H9 (cell line): ENCODE results near the gene ERC1. TPM values are rescaled to one million over a fixed set of nuclear protein-coding genes. Genes with fewer than 3 reads are reported as not detected.
A peak's percentile ranks its signal among the peaks of the same experiment; 100 is the strongest.

Source experiments
- DNase-seq: peaks from one replicate; pipeline ENCODE4 v3.0.0-alpha.2; 2017
- H2AFZ ChIP-seq: one replicate; pipeline ENCODE4 v1.6.1; 2013; ENCODE audit warnings: mild to moderate bottlenecking, low read length, control low read depth, moderate library complexity
- H2AK5ac ChIP-seq: 2 replicates; pipeline ENCODE4 v1.6.1; 2013; ENCODE audit warnings: low read length, control low read depth, mixed read lengths; ENCODE audit not compliant: insufficient read length
- H2BK120ac ChIP-seq: one replicate; pipeline ENCODE4 v1.6.1; 2013; ENCODE audit warnings: low read depth, mild to moderate bottlenecking, low read length, control low read depth, inconsistent platforms; ENCODE audit not compliant: poor library complexity, severe bottlenecking
- H2BK12ac ChIP-seq: 2 replicates; pipeline ENCODE4 v1.6.1; 2013; ENCODE audit warnings: low read length, control low read depth, mixed read lengths, low read depth; ENCODE audit not compliant: insufficient read length
- H2BK15ac ChIP-seq: 2 replicates; pipeline ENCODE4 v1.6.1; 2013; ENCODE audit warnings: low read depth, low read length, control low read depth
- H2BK20ac ChIP-seq: one replicate; pipeline ENCODE4 v1.6.1; 2013; ENCODE audit warnings: low read depth, mild to moderate bottlenecking, low read length, control low read depth, inconsistent platforms; ENCODE audit not compliant: poor library complexity, severe bottlenecking
- H2BK5ac ChIP-seq: 2 replicates; pipeline ENCODE4 v1.6.1; 2013; ENCODE audit warnings: low read length, control low read depth, mixed read lengths; ENCODE audit not compliant: insufficient read length
- H3K14ac ChIP-seq: 2 replicates; pipeline ENCODE4 v1.6.1; 2013; ENCODE audit warnings: low read length, control low read depth; ENCODE audit not compliant: insufficient read depth
- H3K18ac ChIP-seq: 2 replicates; pipeline ENCODE4 v1.6.1; 2013; ENCODE audit warnings: low read depth, mild to moderate bottlenecking, mixed read lengths, low read length, control low read depth; ENCODE audit not compliant: insufficient read length
- H3K23ac ChIP-seq: 2 replicates; pipeline ENCODE4 v1.6.1; 2013; ENCODE audit warnings: low read length, control low read depth, mixed read lengths, low read depth; ENCODE audit not compliant: insufficient read length
- H3K23me2 ChIP-seq: 2 replicates; pipeline ENCODE4 v1.6.1; 2013; ENCODE audit warnings: low read depth, mild to moderate bottlenecking, mixed read lengths, low read length, control low read depth; ENCODE audit not compliant: insufficient read length, poor library complexity, severe bottlenecking
- H3K27ac ChIP-seq: 2 replicates; pipeline ENCODE4 v1.5.1; 2013; ENCODE audit warnings: low read length, control low read depth, mixed read lengths, low read depth; ENCODE audit not compliant: insufficient read length
- H3K27me3 ChIP-seq: 2 replicates; pipeline ENCODE4 v1.6.1; 2013; ENCODE audit warnings: low read length, control low read depth, inconsistent platforms; ENCODE audit not compliant: insufficient read depth
- H3K4ac ChIP-seq: 2 replicates; pipeline ENCODE4 v1.6.1; 2013; ENCODE audit warnings: low read depth, mild to moderate bottlenecking, control low read depth, inconsistent platforms, low read length, moderate library complexity
- H3K4me1 ChIP-seq: 2 replicates; pipeline ENCODE4 v1.6.1; 2013; ENCODE audit warnings: low read length, control low read depth, inconsistent platforms; ENCODE audit not compliant: insufficient read depth
- H3K4me2 ChIP-seq: 2 replicates; pipeline ENCODE4 v1.6.1; 2013; ENCODE audit warnings: low read length, control low read depth, mixed read lengths; ENCODE audit not compliant: insufficient read length, insufficient read depth
- H3K56ac ChIP-seq: 2 replicates; pipeline ENCODE4 v1.6.1; 2013; ENCODE audit warnings: low read depth, mild to moderate bottlenecking, mixed read lengths, low read length, control low read depth; ENCODE audit not compliant: insufficient read length
- H3K79me1 ChIP-seq: 2 replicates; pipeline ENCODE4 v1.6.1; 2013; ENCODE audit warnings: low read depth, mild to moderate bottlenecking, moderate library complexity, low read length, control low read depth, inconsistent platforms; ENCODE audit not compliant: insufficient read depth, poor library complexity, severe bottlenecking
- H3K79me2 ChIP-seq: 2 replicates; pipeline ENCODE4 v1.6.1; 2013; ENCODE audit warnings: low read length, control low read depth, inconsistent platforms; ENCODE audit not compliant: insufficient read depth
- H3K9ac ChIP-seq: 2 replicates; pipeline ENCODE4 v1.6.1; 2013; ENCODE audit warnings: low read length, control low read depth, mixed read lengths; ENCODE audit not compliant: insufficient read length; ENCODE audit errors: extremely low read depth
- H3K9me3 ChIP-seq: one replicate; pipeline ENCODE4 v1.6.1; 2013; ENCODE audit warnings: low read depth, low read length, inconsistent platforms; ENCODE audit not compliant: control insufficient read depth
- H3T11ph ChIP-seq: one replicate; pipeline ENCODE4 v1.6.1; 2013; ENCODE audit warnings: mild to moderate bottlenecking, low read length, control low read depth, inconsistent platforms
- H4K20me1 ChIP-seq: one replicate; pipeline ENCODE4 v1.6.1; 2013; ENCODE audit not compliant: control insufficient read depth, insufficient read length, insufficient read depth
- H4K5ac ChIP-seq: 2 replicates; pipeline ENCODE4 v1.6.1; 2013; ENCODE audit warnings: low read depth, mild to moderate bottlenecking, mixed read lengths, low read length, control low read depth; ENCODE audit not compliant: insufficient read length
- H4K8ac ChIP-seq: replicated peaks from 2 replicates; pipeline ENCODE4 v1.6.1; 2013; ENCODE audit warnings: low read length, control low read depth, mixed read lengths, low read depth; ENCODE audit not compliant: insufficient read length
- H4K91ac ChIP-seq: 2 replicates; pipeline ENCODE4 v1.6.1; 2013; ENCODE audit warnings: low read depth, mild to moderate bottlenecking, moderate library complexity, mixed read lengths, low read length, control low read depth; ENCODE audit not compliant: insufficient read length
- H3K27ac Mint-ChIP-seq, 3 experiments: 2 replicates in 2 of 3; 3 replicates in 1 of 3; pipeline ENCODE4 v1.8.0; 2020 to 2021; ENCODE audit warnings: mixed read lengths in 3 of 3, mild to moderate bottlenecking in 1 of 3, moderate library complexity in 1 of 3
- H3K27me3 Mint-ChIP-seq: 2 replicates; pipeline ENCODE4 v1.8.0; 2021; ENCODE audit warnings: low read depth, mild to moderate bottlenecking, moderate library complexity, mixed read lengths
- H3K36me3 Mint-ChIP-seq, 3 experiments: 2 replicates in 2 of 3; 3 replicates in 1 of 3; pipeline ENCODE4 v1.8.0; 2020 to 2021; ENCODE audit warnings: low read depth in 3 of 3, mixed read lengths in 3 of 3; ENCODE audit not compliant: insufficient read depth in 1 of 3
- H3K4me1 Mint-ChIP-seq, 2 experiments: 2 replicates each; pipeline ENCODE4 v1.8.0; 2020; ENCODE audit warnings: mixed read lengths in 2 of 2
- H3K4me3 Mint-ChIP-seq, 2 experiments: 2 replicates in 1 of 2; 3 replicates in 1 of 2; pipeline ENCODE4 v1.8.0; 2020 to 2021; ENCODE audit warnings: mild to moderate bottlenecking in 2 of 2, mixed read lengths in 2 of 2, moderate library complexity in 1 of 2
- H3K9me3 Mint-ChIP-seq, 2 experiments: 2 replicates in 1 of 2; 3 replicates in 1 of 2; pipeline ENCODE4 v1.8.0; 2020; ENCODE audit warnings: mild to moderate bottlenecking in 2 of 2, mixed read lengths in 2 of 2, moderate library complexity in 1 of 2
- CTCF ChIP-seq: fragments of 200-600 bp; sonication (generic); conservative IDR thresholded peaks from 3 replicates; pipeline ENCODE4 v1.8.0; 2021; ENCODE audit warnings: antibody characterized with exemption, mild to moderate bottlenecking
- WGBS: extraction: QIAGEN DNeasy Blood & Tissue Kit; methylation state at CpG from one replicate; pipeline ENCODE4 v1.1.7; 2013; ENCODE audit warnings: missing lambda C conversion rate, low lambda C conversion rate, mixed read lengths; ENCODE audit not compliant: insufficient read length; ENCODE audit errors: extremely low coverage; 5-methylcytosine and 5-hydroxymethylcytosine counted together
- total RNA-seq: library from RNA; stranded (reverse); gene quantifications from 2 replicates; pipeline ENCODE4 v1.2.1, GENCODE V29; 2021

The ERC1 gene
- total RNA-seq, 1 experiment from 2014 or later, result 51.2 TPM

- H3K4me2 ChIP-seq, result no peak overlapping the region
- no peak overlapping the region for H2BK20ac ChIP-seq
- H2AFZ ChIP-seq, result no peak overlapping the region
- peaks cover under 1% of the 10 kb centered on the region; the same call in 1 of the 2 replicates for H3K27me3 ChIP-seq
- Mint-ChIP-seq H3K4me3 (no peak overlapping the region), H3K4me1 (no peaks in the 10 kb centered on the region), H3K27me3 (peaks cover 19% of the 10 kb centered on the region), H3K27ac (peak overlapping the region in 1 of 3 experiments; percentile 14; a peak in 1 of 7 replicates), H3K36me3 (peaks cover 0 to 8% (median 3%) of the 10 kb centered on the region in 3 experiments; a peak in 3 of 7 replicates), H3K9me3 (no peaks in the 10 kb centered on the region)
- no peak overlapping the region for H3K9ac ChIP-seq
- no peak overlapping the region for H3K56ac ChIP-seq
- no peak overlapping the region for H3T11ph ChIP-seq
- no peaks in the 10 kb centered on the region for H3K79me1 ChIP-seq
- H3K18ac ChIP-seq, result no peak overlapping the region
- no peak overlapping the region for H2BK12ac ChIP-seq
- no peaks in the 10 kb centered on the region for H3K23me2 ChIP-seq
- H3K9me3 ChIP-seq, result no peaks in the 10 kb centered on the region
- no peak for TF ChIP-seq CTCF
- no peak overlapping the region for H2BK5ac ChIP-seq
- H4K5ac ChIP-seq, result no peak overlapping the region
- no peak overlapping the region for H3K14ac ChIP-seq
- no peak overlapping the region for H2BK15ac ChIP-seq
- H2AK5ac ChIP-seq, result no peak overlapping the region
- H4K20me1 ChIP-seq, result no peaks in the 10 kb centered on the region
- H3K4me1 ChIP-seq, result no peaks in the 10 kb centered on the region
- no peak for DNase-seq
- WGBS, result no CpG with 5 or more reads among the region's 4 CpGs
- no peak overlapping the region for H3K27ac ChIP-seq
- no peak overlapping the region for H4K91ac ChIP-seq
- no peaks in the 10 kb centered on the region for H3K79me2 ChIP-seq
- no peak overlapping the region for H2BK120ac ChIP-seq
- no peak overlapping the region for H3K23ac ChIP-seq
- no peak overlapping the region for H4K8ac ChIP-seq
- no peak overlapping the region for H3K4ac ChIP-seq
These were observed 124.6 kb downstream of the ERC1 start for GRCh38 chr12:1115484-1116231.
